TTC549 (cell line): ENCODE data around the gene COMMD1.
"Not testable (repeated sequence)": the region's sequence is repeated elsewhere in the genome, so short reads cannot be mapped to it uniquely, and the experiment has no call there.

Source experiments
- FAIRE-seq: peaks from 2 replicates; lab custom pipeline; 2012; peaks lifted over from hg19 to GRCh38; lab: Jason Lieb, UNC

COMMD1 gene

DNA sequence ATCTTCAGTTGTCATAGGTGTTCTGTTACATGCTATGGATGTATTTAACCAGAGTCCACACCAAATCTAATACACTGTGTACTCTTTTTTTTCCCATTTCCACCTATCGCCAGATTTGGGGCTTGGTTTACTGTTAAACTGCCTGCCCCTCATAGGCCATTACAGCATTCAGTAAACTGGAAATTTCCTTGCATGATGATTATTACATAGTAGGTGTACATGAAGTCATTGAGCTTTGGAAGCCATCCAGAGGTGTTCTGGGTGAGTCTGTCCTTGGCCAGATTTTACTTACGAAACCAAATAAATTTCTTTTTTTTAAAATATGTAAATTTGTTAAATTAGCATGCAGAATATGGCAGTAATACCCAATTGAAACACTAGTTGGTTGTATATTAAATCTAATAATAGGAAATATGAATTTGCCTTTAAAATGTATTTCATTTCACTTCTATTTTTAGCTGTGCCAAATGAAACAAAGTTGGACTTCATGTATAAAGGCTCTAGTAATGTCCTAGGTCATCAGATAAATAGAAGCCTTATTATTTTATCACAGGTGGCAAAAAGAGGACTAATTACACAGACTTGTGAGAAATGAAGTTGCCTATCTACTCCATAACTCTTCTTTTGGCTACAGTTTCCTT lies 60.7 kb downstream of the COMMD1 start:
- no peak for FAIRE-seq

- FAIRE-seq, result peak; percentile 25
These were observed 61.8 kb downstream of the COMMD1 start for GRCh38 chr2:61967262-61967661.

GRCh38 chr2:61969376-61969775 lies 63.9 kb downstream of the COMMD1 start:
- FAIRE-seq, result no peak

DNA sequence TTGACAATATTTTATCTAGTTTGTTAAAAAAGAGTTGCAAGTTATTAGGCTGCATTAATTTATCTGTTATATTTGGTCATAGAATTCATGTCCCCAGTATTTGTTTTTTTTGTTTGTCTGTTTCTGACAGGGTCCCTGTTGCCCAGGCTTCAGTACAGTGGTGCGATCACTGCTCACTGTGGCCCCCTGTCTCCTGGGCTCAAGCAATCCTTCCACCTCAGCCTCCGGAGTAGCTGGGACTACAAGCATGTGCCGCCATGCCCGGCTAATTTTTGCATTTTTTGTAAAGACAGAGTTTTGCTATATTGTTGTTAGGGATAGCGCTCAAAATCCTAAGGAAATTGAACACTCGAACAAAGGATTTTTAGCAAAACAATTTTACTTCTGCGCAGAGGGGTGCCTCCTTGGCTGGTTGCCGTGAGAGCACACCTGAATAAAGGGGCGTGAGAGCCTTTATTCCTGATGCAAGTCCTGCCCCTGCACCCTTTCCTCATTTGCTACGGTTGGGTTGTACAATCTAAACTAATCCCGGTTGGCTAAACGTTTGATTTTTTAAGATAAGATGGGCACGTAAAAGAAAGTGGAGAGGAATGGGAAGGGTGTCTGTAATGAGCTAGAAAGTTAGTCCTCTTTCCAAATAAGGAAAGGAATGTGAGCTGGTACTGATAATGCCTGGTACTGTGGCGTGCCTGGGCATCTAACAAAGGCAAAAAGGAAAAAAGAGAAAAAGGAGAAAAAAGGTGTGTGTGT lies 65.5 kb downstream of the COMMD1 start:
- FAIRE-seq, result no peak

- no peak for FAIRE-seq
These were observed 73.0 kb downstream of the COMMD1 start for GRCh38 chr2:61978522-61978921.

- no peak for FAIRE-seq
These were observed 75.3 kb downstream of the COMMD1 start for GRCh38 chr2:61980758-61981157.

- FAIRE-seq, result peak; percentile 9
These were observed 79.2 kb downstream of the COMMD1 start for GRCh38 chr2:61984682-61985081.

DNA sequence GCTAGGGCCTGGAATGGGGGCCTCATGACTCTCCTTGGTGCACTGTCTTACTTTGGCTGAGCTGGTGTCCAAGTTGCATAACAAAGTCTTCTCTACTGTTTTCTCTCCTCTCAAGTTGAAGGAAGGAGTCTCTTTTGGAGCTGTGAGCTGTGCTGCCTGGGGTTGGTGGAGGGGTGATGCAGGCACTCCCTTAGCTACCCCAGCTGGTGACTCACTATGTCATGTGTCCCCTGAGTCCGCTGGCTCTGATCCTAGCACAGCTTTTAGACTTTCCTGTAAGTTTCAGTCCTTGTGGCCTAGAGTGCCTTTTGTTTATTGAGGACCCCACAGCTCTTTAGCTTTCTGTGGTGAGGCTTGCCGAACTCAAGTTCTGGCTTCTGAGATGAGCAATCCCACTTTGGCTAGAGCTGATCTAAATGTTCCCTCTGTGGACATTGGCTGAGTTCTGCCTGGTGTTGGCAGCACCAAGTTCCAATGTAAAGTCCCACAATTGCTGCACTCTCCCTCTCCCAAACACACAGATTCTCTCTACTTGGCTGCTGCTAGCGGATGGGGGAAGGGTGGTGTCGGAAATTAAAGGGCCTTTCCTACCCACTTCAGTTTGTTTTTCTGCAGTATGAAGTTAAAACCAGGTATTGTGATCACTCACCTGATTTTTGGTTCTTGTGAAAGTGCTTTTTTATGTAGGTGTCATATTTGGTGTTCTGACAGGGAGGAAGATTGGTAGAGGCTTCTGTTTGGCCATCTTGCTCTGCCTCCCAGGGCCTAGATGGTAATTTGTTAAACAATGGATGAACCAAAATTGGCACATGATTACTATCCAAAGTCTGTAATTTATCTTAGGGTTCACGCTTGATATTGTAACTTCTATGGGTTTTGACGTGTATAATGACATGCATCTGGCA lies 83.2 kb downstream of the COMMD1 start:
- no peak for FAIRE-seq

DNA sequence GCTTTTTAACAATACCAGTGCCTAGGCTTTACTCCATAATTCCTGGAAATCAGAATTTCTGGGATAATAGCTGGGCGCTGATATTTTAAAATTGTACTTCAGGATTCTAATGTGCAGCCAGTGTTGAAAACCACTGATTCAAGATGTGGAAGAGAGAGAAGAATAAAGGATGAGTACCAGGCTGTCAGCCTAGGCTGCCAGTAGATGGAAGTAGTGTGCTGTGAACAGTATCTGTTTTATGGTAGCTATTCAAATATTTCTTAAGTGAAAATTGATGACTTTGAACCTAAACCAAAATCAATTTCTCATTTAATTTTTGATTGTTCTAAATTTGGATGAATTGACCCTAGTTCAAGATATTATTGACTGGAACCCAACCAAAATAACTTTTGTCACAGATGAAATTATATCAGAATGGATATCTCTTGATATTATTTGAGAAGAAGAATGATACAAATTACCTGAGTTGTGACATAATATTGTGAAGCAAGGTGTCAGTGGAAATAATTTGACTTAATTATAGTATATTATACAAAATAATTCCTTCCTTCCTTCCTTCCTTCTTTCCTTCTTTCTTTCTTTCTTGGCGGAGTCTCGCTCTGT lies 88.0 kb downstream of the COMMD1 start:
- peak; percentile 95 for FAIRE-seq

- FAIRE-seq, result no peak
These were observed 89.1 kb downstream of the COMMD1 start for GRCh38 chr2:61994531-61994930.

GRCh38 chr2:61995065-61995464 lies 89.6 kb downstream of the COMMD1 start:
- FAIRE-seq, result no peak

DNA sequence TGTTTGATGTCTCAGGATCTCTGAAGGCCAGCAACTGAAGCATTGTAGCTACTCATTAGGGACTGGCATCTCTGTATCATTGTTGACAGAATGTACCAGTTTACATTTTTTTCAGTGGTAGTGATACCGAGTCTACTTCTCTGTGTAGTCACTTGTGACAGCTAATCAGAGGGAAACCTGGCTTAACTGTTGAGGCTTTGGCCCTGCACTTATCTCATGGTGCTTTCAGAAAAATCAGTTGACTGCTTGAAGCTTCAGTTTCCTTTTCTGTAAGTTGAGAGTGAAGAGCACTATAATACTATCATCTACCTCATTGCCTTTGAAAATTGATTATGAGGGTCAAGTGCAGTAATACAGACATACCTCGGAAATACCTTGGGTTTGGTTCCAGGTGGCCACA lies 90.0 kb downstream of the COMMD1 start:
- FAIRE-seq, result no peak

GRCh38 chr2:61998426-61998825 lies 93.0 kb downstream of the COMMD1 start:
- no peak for FAIRE-seq

DNA sequence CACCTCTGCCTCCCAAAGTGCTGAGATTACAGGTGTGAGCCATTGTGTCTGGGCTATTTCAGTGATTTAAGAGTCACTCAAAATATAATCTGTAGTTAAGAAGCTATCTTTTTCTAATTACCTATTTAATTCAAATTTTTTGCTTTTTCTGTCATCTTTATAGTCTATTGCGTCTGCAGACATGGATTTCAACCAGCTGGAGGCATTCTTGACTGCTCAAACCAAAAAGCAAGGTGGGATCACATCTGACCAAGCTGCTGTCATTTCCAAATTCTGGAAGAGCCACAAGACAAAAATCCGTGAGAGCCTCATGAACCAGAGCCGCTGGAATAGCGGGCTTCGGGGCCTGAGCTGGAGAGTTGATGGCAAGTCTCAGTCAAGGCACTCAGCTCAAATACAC lies 95.1 kb downstream of the COMMD1 start:
- no peak for FAIRE-seq

- FAIRE-seq, result no peak
These were observed 96.0 kb downstream of the COMMD1 start for GRCh38 chr2:62001431-62001830.

DNA sequence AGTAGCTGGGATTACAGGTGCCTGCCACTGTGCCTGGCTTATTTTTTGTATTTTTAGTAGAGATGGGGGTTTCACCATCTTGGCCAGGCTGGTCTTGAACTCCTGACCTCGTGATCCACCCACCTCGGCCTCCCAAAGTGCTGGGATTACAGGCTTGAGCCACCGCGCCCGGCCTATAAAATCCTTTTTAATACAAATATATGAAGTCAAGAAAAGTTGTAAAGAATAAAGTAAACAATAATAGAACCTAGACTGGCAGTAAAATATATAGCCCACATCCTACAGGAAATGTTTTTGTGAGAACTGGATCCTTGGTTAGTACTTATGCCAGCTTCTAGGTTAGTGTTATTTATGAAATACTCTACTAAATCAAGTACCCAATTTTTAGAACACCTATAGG lies 99.0 kb downstream of the COMMD1 start:
- FAIRE-seq, result not testable (repeated sequence)

- no peak for FAIRE-seq
These were observed 102.1 kb downstream of the COMMD1 start for GRCh38 chr2:62007555-62007954.

DNA sequence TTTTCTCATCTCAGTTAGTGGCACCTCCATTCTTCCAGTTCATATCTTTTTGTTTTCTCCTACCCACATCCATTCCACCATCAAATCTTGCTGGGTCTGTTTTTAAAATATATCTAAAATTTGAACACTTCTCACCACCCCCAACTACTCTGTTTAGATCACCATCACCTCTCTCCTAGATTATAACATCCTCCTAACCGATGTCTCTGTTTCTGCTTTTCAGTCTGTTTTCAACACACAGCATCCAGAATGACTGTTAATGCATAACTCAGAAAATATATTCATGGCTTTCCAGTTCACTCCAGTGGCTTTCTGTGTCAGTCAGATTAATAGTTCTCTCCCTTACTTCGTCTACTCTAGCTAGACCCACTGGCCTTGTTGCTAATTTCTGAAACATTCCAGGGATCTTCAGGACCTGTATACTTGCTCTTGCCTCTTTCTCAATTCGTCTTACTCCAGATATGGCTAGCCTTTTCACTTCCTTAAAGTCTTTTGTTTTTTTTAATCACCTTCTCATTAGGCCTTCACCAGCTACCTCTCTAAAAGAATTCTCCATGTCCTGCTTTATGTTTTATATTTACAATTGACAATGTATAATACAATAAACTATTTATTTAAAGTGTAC lies 105.3 kb downstream of the COMMD1 start:
- FAIRE-seq, result no peak

DNA sequence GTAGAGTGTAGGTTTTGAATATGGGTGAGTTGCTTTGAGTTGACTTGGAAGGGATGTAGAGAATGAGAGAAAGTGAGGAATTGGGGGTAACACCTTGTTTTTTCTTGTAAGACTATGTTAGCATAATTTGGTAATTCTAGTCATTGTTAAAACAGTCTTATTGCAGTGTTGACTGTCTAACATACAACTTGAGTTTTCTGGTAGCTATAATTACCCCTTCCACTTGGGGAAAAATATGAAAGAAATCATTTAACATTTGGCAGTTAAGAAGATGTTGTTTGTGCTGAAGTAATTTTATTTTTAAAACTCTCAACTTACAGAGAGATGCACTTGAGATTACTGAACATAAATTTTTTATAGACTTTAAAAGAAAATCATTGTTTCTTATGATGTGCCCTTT lies 108.2 kb downstream of the COMMD1 start:
- FAIRE-seq, result peak; percentile 9

- no peak for FAIRE-seq
These were observed 108.6 kb downstream of the COMMD1 start for GRCh38 chr2:62014102-62014501.

- FAIRE-seq, result no peak
These were observed 111.5 kb downstream of the COMMD1 start for GRCh38 chr2:62016957-62017356.

GRCh38 chr2:62029910-62030309 lies 124.4 kb downstream of the COMMD1 start:
- no peak for FAIRE-seq
